GM19468 (cell line): ENCODE results near the gene JMJD1C.
"Not testable (repeated sequence)": the region's sequence is repeated elsewhere in the genome, so short reads cannot be mapped to it uniquely, and the experiment has no call there.

Experiments
- ATAC-seq: cut with Tn5 transposase; IDR thresholded peaks from one replicate; pipeline ENCODE4 v1.9.1; 2021; ENCODE audit warnings: mild to moderate bottlenecking, moderate library complexity, moderate number of reproducible peaks; ENCODE audit not compliant: unreplicated experiment; ENCODE audit errors: extremely low read depth

JMJD1C gene

DNA sequence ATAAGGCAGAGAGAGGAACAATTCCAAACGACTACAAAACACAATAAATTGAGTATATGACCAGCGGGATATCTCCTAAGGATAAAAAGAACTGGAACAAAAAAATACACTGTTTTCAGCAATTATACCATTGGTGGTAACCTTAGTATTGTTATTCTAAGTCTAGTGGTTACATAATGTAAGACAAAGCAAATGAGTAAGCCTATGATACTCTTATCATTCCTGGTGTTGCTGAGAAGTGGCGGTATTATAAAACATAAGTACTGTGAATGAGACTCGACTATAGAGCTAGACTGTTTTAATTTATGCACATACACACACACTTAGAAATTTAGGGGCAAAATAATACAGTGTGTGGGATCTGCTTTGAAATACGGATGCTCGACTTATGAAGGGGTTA, 225.0 kb downstream of the JMJD1C start:
- no peak for ATAC-seq

DNA sequence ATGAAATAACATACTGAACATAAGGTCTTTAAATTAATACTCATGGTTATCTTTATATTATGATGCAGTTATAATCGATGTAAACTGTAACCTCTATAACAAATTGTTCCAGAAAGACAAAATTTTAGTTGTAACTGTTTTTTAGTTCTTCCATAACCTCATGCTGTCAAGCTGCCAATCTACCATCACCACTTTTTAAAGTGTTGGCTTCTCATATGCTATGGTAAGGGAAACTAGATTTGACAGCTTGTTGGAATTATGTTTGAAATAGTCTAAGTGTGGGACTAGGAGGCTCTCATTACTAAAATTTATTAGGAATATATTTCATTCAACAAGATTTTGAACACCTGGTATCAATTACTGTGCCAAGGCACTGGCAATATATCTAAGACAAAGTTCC, 227.3 kb downstream of the JMJD1C start:
- ATAC-seq: no peak

DNA sequence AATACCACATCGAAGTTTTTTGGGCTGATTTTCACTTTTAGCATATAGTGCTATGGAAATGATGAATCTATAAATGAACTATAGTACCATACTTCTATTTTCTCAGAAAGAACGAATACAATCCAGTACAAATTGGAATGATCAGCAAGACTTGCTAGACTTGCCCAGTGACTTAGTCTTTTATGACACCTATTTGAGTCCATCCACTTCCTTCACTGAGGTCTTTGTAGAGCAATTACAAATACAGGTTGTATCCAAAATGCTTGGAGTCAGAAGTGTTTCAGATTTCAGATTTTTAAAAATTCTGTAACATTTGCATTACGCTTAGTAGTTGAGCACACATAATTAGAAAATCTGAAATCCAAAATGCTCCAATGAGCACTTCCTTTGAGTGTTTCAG, 228.4 kb downstream of the JMJD1C start:
- no peak for ATAC-seq

DNA sequence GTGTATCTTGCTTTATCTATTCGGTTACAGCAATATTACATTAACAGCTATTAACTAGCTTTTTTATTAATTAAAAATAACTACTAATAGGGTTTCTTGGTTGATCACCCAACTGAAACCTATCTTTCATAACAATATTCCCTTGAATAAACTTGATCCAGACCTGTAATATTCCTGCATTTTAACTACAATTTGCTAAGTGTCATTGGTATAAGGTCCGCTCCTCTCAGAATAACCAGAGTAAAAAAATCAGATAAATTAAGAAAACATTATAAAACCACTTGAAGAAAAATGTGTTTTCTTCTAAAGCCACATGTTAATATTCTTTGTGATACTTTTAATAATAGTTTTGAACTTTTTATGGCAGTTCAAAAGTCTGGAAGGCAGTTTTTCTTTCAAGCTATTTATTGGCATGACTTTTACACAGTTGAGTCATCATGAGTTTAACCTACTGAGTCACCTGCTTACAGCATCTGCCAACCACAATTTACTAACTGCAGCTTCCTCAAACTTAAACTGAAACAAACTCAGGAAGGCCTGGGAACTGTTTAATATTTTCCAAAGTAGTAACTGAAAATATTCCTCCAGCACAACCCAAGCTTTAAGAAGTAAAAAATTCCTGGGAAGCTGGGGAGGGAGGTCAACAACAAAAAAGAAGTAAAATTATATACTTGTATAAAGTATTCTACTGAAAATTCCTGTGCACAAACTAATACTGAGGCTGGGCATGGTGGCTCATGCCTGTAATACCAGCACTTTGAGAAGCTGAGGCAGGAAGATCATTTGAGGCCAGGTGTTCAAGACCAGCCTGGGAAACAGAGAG, 229.5 kb downstream of the JMJD1C start:
- ATAC-seq: peak; percentile 74

DNA sequence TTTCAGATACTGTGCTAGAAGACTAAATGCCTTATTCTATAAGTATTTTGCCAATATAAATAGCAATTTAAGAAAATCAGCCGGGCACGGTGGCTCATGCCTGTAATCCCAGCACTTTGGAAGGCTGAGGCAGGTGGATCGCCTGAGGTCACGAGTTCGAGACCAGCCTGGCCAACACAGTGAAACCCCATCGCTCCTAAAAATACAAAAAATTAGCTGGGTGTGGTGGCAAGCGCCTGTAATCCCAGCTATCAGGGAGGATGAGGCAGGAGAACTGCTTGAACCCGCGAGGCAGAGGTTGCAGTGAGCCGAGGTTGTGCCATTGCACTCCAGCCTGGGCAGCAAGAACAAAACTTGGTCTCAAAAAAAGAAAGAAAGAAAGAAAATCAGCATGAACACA, 230.6 kb downstream of the JMJD1C start:
- not testable (repeated sequence) for ATAC-seq

DNA sequence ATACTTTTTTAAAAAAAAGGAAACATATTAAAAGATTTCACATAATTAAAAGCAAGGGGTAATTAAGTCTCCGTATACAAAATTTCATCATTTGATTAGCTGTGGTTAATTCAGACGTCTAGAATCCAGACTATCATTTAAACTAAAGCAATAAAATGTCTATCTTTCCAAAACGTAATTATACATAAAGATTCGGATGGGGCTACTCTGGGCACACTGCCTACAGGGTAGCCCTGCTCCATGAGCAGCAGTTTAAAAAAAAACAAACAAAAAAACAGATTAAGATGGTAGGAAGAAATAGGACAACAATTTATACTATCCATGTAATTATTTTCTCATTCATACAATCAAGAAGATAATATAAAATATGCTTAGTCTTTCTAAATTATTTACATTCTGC, 236.6 kb downstream of the JMJD1C start:
- no peak for ATAC-seq

DNA sequence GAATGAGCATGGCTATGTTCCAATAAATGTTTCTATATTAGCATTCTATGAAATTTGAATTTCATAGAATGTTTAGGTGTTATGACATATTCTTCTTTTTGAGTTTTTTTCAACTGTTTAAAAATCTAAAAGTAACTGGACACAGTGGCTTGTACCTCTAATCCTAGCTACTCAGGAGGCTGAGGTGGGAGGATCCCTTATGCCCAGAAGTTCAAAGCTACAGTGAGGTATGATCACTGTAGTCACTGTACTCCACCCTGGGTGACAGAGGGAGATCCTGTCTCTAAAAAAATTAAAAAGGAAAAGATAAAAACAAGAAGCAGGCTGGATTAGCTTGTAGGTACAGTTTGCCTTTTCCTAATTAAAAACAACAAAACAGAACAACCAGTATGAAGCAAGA, 237.5 kb downstream of the JMJD1C start:
- no peak for ATAC-seq

DNA sequence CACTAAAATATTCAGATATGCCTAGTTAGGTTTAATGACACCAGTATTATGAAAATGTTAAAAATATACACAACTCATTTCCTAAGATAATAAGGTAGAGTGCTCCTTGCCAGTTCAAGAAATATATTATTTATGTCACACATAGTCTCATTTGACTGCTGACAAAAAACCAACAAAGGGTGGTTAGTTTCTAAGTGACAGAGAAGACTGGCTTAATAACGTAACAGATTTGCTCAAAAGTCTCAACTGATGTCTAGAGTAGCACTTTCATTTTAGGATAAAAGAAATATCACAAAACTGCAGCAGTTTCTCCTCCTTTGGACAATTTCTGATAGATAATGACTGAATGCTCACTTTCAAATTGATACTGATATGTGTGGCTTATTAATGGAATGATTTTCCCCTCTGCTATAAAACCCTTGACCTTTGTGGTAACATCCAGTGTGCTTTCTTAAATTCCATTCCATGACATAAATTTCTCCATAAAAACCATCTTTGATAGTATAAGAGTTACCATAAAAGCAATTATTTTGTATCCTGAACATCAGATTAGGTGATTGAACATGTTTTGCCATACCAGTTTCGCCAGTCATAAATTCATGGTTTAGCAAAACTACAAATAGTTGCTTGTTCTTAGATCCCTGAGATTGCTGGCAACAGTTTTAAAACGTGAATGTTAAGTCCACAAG, 238.4 kb downstream of the JMJD1C start:
- peak; percentile 30 for ATAC-seq

DNA sequence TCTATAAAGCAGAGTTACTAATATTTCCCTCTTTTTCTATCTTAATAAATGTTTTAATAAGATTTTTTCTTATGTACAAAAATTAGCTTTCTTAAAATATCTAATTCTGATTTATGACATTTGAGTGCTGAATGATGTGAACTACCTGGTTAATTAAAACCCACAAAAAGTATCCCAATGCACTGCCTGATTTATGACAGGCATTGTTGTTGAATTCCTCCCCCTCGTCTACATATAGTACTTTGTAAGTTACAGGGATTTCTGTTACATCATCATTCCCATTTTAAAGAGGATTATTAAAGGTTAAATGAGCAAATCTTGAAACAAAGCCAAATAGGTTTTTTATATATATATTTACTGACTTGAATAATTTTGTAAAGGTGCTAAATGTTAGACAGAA, 241.5 kb downstream of the JMJD1C start:
- ATAC-seq: no peak

DNA sequence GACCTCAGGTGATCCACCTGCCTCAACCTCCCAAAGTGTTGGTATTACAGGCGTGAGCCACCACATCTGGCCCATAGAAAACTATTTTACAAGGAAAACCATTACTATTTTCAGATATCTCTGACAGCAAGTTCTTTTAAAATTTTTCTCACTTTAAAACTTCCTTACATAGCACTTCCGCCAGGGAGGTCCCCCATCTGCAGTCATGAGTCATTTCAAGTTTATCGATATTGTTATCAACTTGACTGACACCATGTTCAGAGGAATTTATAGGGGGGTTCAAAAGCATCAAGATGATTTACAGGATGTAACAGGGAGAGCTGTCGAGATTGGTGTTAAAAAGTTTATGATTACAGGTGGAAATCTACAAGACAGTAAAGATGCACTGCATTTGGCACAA, 243.8 kb downstream of the JMJD1C start:
- no peak for ATAC-seq

DNA sequence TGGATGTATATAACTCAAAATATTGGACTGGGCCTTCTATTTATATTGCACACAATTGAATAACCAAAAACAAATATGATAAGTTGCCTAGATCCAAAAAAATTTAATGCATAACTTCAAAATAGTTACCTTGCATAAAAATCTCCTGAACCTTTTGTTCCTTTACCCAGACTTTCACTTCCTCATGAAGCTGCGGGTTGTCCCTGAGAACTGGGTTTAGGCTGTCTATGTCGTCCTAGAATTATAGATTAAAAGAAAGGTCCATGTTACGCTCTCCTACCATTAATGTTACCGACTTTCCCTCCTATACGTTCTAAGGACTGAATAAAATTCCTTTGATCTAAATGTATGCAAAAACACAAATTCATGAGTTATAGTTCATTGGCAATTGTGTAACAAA, 246.0 kb downstream of the JMJD1C start:
- no peak for ATAC-seq

DNA sequence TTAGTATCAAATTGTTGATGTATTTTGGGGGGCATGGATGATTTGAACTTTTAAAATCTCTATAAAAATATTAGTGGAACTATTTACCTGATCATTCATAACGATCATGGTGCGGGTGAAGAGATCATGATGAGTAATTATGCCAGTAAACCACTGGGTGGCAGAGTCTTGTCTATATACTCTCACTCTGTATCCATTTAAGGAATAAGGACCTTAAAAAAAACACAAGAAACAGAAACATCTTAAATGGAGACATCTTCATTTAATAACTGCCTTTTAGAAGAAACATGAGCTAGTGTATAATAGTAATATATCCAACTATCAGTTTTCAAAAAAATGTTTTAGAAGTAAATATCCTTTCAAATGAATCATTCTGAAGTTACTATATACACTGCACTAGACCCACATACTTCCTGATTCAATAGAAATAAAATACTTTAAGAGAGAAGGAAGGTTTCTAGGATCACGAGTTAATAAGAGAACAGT, 248.6 kb downstream of the JMJD1C start:
- no peak for ATAC-seq

DNA sequence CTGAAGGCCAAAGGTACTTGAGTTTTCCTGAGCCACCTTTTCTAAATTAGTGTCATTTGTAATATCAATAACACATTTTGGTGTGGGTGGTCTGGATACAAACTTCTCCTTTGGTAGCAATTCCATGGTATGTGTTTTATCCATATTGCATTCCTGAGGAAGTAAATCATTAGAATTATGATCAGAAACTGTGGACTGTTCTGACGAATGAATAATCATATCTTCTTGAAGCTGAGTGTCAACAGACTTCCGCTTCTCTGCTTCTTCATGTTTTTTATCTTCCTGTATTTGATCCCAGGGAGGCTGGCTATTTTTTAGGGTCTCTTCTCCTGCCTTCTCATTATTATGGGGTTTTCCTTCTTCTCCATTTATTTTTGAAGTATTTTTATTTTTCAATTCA, 251.2 kb downstream of the JMJD1C start:
- no peak for ATAC-seq

DNA sequence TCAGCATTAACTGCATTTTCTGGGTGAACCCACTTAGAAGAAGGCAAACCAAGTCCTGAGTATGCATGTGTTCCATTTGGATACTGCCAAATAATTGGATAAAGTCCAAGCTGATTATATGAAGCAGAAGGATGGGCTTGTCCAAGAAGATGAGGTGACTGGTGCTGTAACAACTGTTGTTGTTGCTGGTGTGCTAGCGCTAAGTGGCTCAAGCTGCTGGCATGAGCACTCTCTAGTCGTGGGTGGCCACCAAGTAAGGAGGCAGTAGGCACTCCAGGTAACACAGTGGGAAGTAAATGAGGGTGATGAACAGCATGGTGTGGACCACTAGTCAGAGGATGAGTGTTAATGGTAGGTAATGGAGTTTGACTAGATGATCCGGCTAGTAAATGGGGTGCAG, 252.3 kb downstream of the JMJD1C start:
- no peak for ATAC-seq

DNA sequence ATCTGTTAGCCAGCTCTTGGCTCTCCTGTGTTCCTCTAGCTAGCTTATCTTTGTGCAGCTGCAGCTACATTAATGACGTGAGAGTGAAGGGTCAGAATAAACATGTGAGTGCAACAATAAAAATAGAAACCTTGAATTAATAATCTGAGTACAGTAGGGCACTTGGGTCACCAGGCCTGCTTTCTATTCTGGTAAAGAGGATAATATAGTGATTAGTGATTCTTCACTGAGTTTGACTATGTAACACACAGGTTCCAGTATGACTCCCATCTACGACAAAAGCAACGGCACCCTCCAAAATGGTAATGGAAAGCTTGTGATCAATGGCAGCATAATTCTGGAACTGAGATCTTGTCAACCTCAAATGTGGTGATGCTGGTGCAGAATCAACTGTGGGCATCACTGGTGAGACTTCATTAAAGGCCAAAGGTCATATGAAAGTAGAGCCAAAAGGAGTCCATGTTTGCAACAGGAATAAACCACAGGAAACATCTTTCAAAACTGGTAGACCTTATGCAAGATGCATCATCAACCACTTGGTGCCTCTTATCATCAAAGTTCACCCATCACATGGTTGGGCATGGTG, 255.1 kb downstream of the JMJD1C start:
- no peak for ATAC-seq

DNA sequence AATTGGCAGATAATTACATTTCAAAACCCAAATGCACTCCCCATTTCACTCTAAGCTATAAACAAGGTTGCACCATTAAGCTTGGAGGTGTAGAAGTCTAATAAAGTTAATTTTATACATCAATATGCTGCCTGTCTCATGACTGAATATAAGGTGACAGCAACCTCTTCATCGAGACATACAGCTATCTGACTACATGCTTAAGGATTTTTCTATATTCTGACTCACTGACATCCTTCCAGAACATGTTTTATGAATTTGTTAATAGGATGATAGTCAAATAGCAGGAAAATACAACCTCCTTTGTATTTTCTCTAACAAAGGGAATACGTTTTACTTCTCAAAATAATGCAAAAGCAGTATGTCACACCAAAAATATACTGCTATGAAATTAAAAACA, 256.1 kb downstream of the JMJD1C start:
- ATAC-seq: no peak

DNA sequence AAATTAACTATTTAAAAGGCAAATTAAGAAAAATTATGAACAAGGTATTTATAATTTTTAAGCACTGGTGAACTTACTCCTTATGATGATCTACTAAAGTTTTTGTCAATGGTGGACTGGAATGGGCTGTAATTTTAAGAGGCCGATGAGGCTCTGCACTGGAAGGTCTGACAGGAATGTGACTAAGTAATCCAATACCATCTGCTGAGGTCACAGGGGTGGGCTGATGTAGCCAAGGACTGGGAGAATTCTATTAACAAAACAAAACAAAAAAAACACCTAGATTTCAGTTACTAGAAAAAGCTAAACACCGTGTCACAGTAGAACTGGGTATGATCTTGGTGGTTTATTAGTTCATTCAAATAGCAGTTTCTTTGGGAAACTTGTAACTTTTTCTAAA, 256.8 kb downstream of the JMJD1C start:
- no peak for ATAC-seq

DNA sequence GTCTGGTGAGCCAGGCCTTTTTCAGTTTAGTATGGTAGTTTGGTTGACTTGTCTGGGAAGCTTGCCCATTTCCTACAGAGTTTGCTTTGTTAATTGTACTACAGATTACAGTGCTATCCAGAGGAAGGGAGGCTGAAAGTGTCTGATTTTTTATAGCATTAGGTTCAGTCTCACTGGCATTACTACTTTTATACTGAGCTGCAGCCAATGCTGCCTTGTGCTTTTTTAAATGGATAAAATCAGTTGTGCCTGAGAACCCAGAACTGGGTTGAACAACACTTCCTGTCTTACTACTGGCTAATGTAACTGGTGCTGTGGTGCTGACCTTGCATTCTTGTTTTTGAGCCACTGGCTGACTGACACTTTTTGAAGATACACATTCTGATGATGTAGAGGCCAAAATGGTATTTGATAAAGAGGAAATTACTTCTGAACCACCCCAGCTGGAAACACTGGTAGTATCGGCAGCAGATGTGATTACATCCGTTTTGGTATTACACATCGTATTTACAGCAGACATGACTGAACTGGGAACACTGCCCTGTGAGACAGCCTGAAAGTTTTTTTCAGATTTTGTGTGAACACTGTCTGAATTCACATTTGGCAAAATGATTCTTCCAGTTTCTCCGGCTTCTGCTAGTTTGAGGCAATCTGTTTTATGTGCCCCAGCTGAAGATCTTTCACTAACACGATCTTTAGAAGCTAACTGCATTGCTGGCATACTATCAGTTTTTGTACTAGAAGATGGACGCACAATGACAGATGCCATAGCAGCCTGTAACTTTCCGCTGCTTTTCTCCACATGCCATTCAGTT, 258.6 kb downstream of the JMJD1C start:
- peak; percentile 15 for ATAC-seq

DNA sequence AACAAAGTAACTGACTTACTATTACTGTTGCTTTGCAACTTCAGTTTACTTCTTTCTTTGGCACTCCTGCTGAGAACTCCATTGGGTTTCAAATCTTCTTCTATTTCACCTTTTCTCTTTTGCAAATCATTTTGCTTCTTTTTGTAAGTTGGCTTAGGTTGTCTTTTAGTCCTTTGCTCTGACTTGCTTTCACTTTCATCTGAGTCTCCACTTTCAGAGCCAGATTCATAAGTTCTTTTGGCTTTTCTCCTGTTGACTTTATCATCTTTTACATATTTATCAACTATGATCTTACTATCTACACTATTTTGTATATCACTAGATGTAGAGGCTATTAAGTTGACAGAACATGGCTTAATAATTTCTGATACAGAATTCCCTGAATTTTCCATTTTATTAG, 259.2 kb downstream of the JMJD1C start:
- no peak for ATAC-seq

DNA sequence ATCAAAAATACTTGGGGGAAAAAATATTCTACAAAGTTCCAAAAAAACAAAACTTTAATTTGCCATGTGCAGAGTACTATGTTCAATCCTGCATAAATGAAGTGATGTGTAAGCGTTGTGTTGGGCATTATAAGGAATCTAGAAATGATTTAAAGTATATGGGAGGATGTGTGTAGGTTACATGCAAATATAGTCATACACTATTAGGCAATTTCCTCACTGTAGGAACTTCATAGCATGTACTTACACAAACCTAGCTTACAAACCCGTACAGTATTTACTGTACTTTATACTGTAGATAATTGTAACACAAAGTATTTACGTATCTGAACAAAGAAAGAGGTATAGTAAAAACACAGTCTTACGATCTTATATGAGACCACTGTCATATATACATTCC, 260.4 kb downstream of the JMJD1C start:
- no peak for ATAC-seq
